Measurements from ENCODE around the gene MBD4.

DNA sequence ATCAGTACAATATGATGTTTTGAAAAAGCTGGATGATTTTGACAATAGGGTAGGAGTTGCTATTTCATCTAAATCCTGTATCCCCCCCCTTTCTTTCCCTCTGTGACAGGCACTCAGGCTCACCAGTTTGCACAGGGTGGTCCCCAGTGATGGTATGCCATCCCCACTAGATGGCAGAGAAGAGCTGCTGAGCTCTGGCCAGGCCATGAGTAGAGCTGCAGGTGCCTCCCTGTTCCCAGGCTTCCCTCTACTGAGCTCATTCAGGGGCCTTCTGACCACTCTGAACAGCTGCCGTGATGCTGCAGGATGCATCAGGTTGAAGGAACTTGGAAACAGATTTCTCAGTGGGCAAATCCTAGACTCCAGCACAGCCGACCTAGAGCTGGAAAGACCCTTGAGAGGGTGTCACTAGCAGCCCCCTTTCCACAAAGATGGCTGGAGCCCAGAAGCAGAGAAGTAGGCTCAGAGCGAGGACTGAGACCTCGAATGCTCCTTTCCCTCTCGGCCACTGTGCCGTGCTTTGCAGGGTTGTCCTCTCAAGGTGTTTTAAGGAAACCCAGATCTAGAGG is 56.4 kb downstream of the MBD4 start:
- no peak for TF ChIP-seq MEF2A (IDR thresholded peaks at IDR 0.05; ENCODE audit: insufficient read depth, low read depth, low read length)
- TF ChIP-seq, protein P1, sequence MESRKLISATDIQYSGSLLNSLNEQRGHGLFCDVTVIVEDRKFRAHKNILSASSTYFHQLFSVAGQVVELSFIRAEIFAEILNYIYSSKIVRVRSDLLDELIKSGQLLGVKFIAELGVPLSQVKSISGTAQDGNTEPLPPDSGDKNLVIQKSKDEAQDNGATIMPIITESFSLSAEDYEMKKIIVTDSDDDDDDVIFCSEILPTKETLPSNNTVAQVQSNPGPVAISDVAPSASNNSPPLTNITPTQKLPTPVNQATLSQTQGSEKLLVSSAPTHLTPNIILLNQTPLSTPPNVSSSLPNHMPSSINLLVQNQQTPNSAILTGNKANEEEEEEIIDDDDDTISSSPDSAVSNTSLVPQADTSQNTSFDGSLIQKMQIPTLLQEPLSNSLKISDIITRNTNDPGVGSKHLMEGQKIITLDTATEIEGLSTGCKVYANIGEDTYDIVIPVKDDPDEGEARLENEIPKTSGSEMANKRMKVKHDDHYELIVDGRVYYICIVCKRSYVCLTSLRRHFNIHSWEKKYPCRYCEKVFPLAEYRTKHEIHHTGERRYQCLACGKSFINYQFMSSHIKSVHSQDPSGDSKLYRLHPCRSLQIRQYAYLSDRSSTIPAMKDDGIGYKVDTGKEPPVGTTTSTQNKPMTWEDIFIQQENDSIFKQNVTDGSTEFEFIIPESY (IDR thresholded peaks at IDR 0.05): no peak
- TF ChIP-seq BRCA1 (IDR thresholded peaks at IDR 0.05; ENCODE audit: low read depth, low read length): no peak
- TF ChIP-seq, protein P2, sequence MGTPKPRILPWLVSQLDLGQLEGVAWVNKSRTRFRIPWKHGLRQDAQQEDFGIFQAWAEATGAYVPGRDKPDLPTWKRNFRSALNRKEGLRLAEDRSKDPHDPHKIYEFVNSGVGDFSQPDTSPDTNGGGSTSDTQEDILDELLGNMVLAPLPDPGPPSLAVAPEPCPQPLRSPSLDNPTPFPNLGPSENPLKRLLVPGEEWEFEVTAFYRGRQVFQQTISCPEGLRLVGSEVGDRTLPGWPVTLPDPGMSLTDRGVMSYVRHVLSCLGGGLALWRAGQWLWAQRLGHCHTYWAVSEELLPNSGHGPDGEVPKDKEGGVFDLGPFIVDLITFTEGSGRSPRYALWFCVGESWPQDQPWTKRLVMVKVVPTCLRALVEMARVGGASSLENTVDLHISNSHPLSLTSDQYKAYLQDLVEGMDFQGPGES (IDR thresholded peaks at IDR 0.05): no peak
- TF ChIP-seq POLR2A (IDR thresholded peaks at IDR 0.05; ENCODE audit: low read depth, low read length): no peak
- no peak for TF ChIP-seq MYC (IDR thresholded peaks at IDR 0.05; ENCODE audit: insufficient read depth, insufficient read length, insufficient replicate concordance, low read length, severe bottlenecking)
- TF ChIP-seq CEBPB (IDR thresholded peaks at IDR 0.05; ENCODE audit: borderline replicate concordance in 1 of 2, low read depth in 2 of 2, low read length in 2 of 2): no peak
- TF ChIP-seq TAF1 (IDR thresholded peaks at IDR 0.05; ENCODE audit: borderline replicate concordance, low read depth, low read length): no peak
- TF ChIP-seq KLF5 (IDR thresholded peaks at IDR 0.05; ENCODE audit: partially characterized antibody): no peak
- TF ChIP-seq HDAC6 (IDR thresholded peaks at IDR 0.05; ENCODE audit: unreplicated experiment): no peak
- peak; percentile 85 to 89 (median 86) for TF ChIP-seq CTCF (IDR thresholded peaks at IDR 0.05 in 2 of 3, conservative IDR thresholded peaks at IDR 0.05 in 1 of 3; ENCODE audit: control insufficient read depth in 2 of 3, extremely low read depth in 1 of 3, insufficient read depth in 1 of 3, low read depth in 3 of 3, low read length in 3 of 3)

Measured in GM12878 (cell line).